Heart left ventricle (tissue), 16 donors: ENCODE measurements around the gene GBP4. TPM values are rescaled to one million over a fixed set of nuclear protein-coding genes. Genes with fewer than 3 reads are reported as not detected.

Experiments
- ATAC-seq, 4 donors: fragments of 200-7000 bp; cut with Tn5 transposase; one replicate each; pipeline ENCODE4 v1.9.1; 2020 to 2022; ENCODE audit warnings: moderate library complexity in 4 of 4, mild to moderate bottlenecking in 3 of 4, moderate number of reproducible peaks in 1 of 4
- DNase-seq, 5 donors: peaks; one replicate each; pipeline ENCODE4 v3.0.0-alpha.2; 2020
- H3K27ac ChIP-seq, 12 donors: fragments of 200-600 bp; sonication (generic) in 4 of 12; one replicate each; pipeline versions ENCODE4 v1.5.0 to v1.8.0; 2016 to 2022; ENCODE audit warnings: mild to moderate bottlenecking in 2 of 12
- H3K27me3 ChIP-seq, 9 donors: fragments of 200-600 bp; sonication (generic) in 2 of 9; one replicate each; pipeline versions ENCODE4 v1.5.1 to v1.8.0; 2016 to 2022; ENCODE audit warnings: mild to moderate bottlenecking in 3 of 9
- H3K36me3 ChIP-seq, 9 donors: fragments of 200-600 bp; sonication (generic) in 2 of 9; one replicate each; pipeline versions ENCODE4 v1.5.0 to v1.8.0; 2018 to 2022; ENCODE audit warnings: mild to moderate bottlenecking in 2 of 9
- H3K4me1 ChIP-seq, 12 donors: fragments of 200-600 bp; sonication (generic) in 4 of 12; one replicate each; pipeline versions ENCODE4 v1.5.0 to v1.8.0; 2016 to 2022; ENCODE audit warnings: mild to moderate bottlenecking in 3 of 12
- H3K4me3 ChIP-seq, 12 donors: fragments of 200-600 bp; sonication (generic) in 4 of 12; one replicate each; pipeline versions ENCODE4 v1.5.0 to v1.8.0; 2017 to 2022; ENCODE audit warnings: mild to moderate bottlenecking in 9 of 12, moderate library complexity in 4 of 12
- H3K9me3 ChIP-seq, 12 donors: fragments of 200-600 bp; sonication (generic) in 4 of 12; one replicate each; pipeline versions ENCODE4 v1.5.0 to v1.8.0; 2016 to 2022; ENCODE audit warnings: mild to moderate bottlenecking in 1 of 12
- POLR2A ChIP-seq, 2 donors: fragments of 450-650 bp; IDR thresholded peaks; one replicate each; pipeline ENCODE4 v1.6.1; 2017; ENCODE audit warnings: antibody characterized with exemption in 2 of 2, mild to moderate bottlenecking in 2 of 2, moderate library complexity in 2 of 2
- WGBS, 4 donors: extraction: QIAGEN DNeasy Blood & Tissue Kit in 2 of 4; methylation state at CpG; one replicate each; pipeline versions ENCODE4 v1.1.5 to v1.1.7; 2013 to 2018; 5-methylcytosine and 5-hydroxymethylcytosine counted together
- intact Hi-C, 10 donors: fragments of 100-400 bp; cut with DNase I; formaldehyde crosslinking; loops; one replicate each; pipeline versions ENCODE4 v1.11.1 to v1.14.2; 2022
- polyA plus RNA-seq, 2 donors: library from polyadenylated mRNA; stranded (reverse); fragments of 200-250 nt; gene quantifications; one replicate each; pipeline ENCODE4 v1.2.3, GENCODE V29; 2013
- total RNA-seq, 9 donors: library from RNA; depleted of rRNA in 2 of 9; stranded (reverse); fragments of >200 nt in 2 of 9; fragmentation: NEBNext Ultra II Directional in 3 of 9; extraction: Animal tissue kit (Norgen Biotek cat#: 25700) in 3 of 9; gene quantifications; one replicate each; pipeline versions ENCODE4 v1.1.0 to v1.2.4, GENCODE V29; 2016 to 2023
- TF ChIP-seq, protein P1 (sequence below), 12 donors: fragments of 200-600 bp; sonication (generic) in 4 of 12; IDR thresholded peaks; one replicate each; pipeline versions ENCODE4 v1.5.0 to v1.8.0; 2018 to 2022; ENCODE audit warnings: antibody characterized with exemption in 12 of 12, mild to moderate bottlenecking in 5 of 12
- donor health status: ischemic (EF 13 %, LVEDD 7.1; RV severe dilation, severe dysfunction).
- donor health status: healthy with polysubstance abuse.
- donor health status: DM: no; HTN: yes; CAD: no.
- donor health status: DM: no; HTN: no; CAD: no.
- donor health status: ischemic (EF 25% LVEDD 6.9; RV normal size, moderate dysfunction).
- donor health status: ischemic (EF 25% LVEDD 5.7; RV mildly dilated, moderate dysfunction).
- donor health status: healthy.
- donor health status: DM: yes; HTN: yes; CAD: no.
- donor health status: ischemic (EF 35%, LVEDD 5.7; RV mildly dilated, moderate dysfunction).
- donor health status: nonischemic (EF 11% LVEDD 7.7; RV severe dilation, severe dysfunction).
- donor health status: DM: yes; HTN: yes; CAD: no.
- donor health status: PGD.
- donor health status: ischemic (EF 29% LVEDD 5.4; RV normal size, mild dysfunction).
- donor health status: nonischemic (EF 23%, LVEDD 6.1; RV moderate dilation, normal function).

GBP4 gene
- total and polyA plus RNA-seq, 11 donors = 4.3 to 46.4 (median 10.4) TPM

- 75 to 91% (median 89%) methylated on average over 4 of the region's 4 CpGs for WGBS, 4 donors
- no peak for ATAC-seq
- H3K9me3 ChIP-seq = peaks cover 0 to 9% (median 0%) of the 10 kb centered on the region in 12 donors
- H3K27ac ChIP-seq = no peak overlapping the region
- DNase-seq = no peak
- TF ChIP-seq, protein P1, sequence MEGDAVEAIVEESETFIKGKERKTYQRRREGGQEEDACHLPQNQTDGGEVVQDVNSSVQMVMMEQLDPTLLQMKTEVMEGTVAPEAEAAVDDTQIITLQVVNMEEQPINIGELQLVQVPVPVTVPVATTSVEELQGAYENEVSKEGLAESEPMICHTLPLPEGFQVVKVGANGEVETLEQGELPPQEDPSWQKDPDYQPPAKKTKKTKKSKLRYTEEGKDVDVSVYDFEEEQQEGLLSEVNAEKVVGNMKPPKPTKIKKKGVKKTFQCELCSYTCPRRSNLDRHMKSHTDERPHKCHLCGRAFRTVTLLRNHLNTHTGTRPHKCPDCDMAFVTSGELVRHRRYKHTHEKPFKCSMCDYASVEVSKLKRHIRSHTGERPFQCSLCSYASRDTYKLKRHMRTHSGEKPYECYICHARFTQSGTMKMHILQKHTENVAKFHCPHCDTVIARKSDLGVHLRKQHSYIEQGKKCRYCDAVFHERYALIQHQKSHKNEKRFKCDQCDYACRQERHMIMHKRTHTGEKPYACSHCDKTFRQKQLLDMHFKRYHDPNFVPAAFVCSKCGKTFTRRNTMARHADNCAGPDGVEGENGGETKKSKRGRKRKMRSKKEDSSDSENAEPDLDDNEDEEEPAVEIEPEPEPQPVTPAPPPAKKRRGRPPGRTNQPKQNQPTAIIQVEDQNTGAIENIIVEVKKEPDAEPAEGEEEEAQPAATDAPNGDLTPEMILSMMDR (IDR thresholded peaks at IDR 0.05) = no peak
- TF ChIP-seq POLR2A (IDR thresholded peaks at IDR 0.05) = no peak
- H3K27me3 ChIP-seq = no peaks in the 10 kb centered on the region
- intact Hi-C loops = no loop called here
- H3K36me3 ChIP-seq = no peaks in the 10 kb centered on the region
- H3K4me3 ChIP-seq = no peak overlapping the region
- H3K4me1 ChIP-seq = no peaks in the 10 kb centered on the region
These were observed 56.6 kb downstream of the GBP4 start for GRCh38 chr1:89142160-89142559.

DNA sequence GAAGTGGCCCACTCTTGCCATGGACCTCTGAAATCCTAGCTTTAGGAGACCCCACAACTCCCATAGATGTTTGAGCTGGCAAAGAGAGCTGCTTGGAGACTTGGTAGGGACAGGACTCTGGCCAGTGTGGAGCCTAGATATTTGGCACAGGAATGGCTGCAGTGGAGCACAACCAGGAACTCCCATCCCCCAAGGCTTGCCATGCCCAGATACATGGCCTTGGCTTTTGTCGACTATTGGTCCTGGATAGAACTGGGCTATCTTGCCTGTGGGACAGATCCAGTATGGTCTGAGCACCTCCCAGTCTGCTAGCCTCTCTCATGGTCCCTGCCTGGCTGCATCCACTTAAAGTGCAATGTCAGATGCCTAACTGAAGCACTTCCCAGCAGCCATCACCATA lies 65.0 kb downstream of the GBP4 start:
- intact Hi-C loops = loop anchor here in 1 of 10 donors (5.0 kb wide), 1 partner anchor 64 kb away; the partner anchor contains the start of gene GBP4
- Histone ChIP-seq H3K27me3 (no peaks in the 10 kb centered on the region), H3K9me3 (peaks cover 0 to 14% (median 0%) of the 10 kb centered on the region in 12 donors), H3K4me3 (no peak overlapping the region), H3K4me1 (peaks cover 0 to 22% (median 12%) of the 10 kb centered on the region in 12 donors), H3K27ac (no peak overlapping the region), H3K36me3 (no peaks in the 10 kb centered on the region)
- DNase-seq = no peak
- no peak for ATAC-seq
- WGBS, 4 donors = 92 to 98% (median 95%) methylated on average over 1 of the region's 1 CpG; no CpG with 5 or more reads in 1 of the 4 donors
- no peak for TF ChIP-seq POLR2A (IDR thresholded peaks at IDR 0.05)
- TF ChIP-seq, protein P1 (IDR thresholded peaks at IDR 0.05) = no peak

Other genes starting within 250 kb of the GBP4 start
- 10 to 100 TPM in 2 of 9 donors, 1 to 10 TPM in 7; 5.4 to 12.0 (median 6.8) TPM for gene KYAT3, start 206.3 kb downstream of the GBP4 start, total RNA-seq
- 1 to 10 TPM; 3.7 to 6.6 TPM for gene KYAT3, start 206.3 kb downstream of the GBP4 start, polyA plus RNA-seq
- gene RBMXL1, start 206.3 kb downstream of the GBP4 start, total RNA-seq = 10 to 100 TPM; 11.2 to 18.1 (median 12.6) TPM
- gene RBMXL1, start 206.3 kb downstream of the GBP4 start, polyA plus RNA-seq = 10 to 100 TPM in 1 of 2 donors, 1 to 10 TPM in 1; 2.4 to 12.9 TPM
- gene GBP3, start 176.1 kb downstream of the GBP4 start, total RNA-seq = 10 to 100 TPM in 2 of 9 donors, 1 to 10 TPM in 7; 1.2 to 30.1 (median 6.1) TPM
- 1 to 10 TPM; 2.4 to 4.0 TPM for gene GBP3, start 176.1 kb downstream of the GBP4 start, polyA plus RNA-seq
- gene GBP1, start 133.7 kb downstream of the GBP4 start, total RNA-seq = 100 to 1,000 TPM in 1 of 9 donors, 10 to 100 TPM in 2, 1 to 10 TPM in 6; 3.6 to 170 (median 6.4) TPM
- 1 to 10 TPM; 4.5 to 5.8 TPM for gene GBP1, start 133.7 kb downstream of the GBP4 start, polyA plus RNA-seq
- gene GBP2, start 72.8 kb downstream of the GBP4 start, total RNA-seq = 10 to 100 TPM in 8 of 9 donors, 1 to 10 TPM in 1; 6.4 to 86.8 (median 10.9) TPM
- 10 to 100 TPM in 1 of 2 donors, 1 to 10 TPM in 1; 9.9 to 25.1 TPM for gene GBP2, start 72.8 kb downstream of the GBP4 start, polyA plus RNA-seq
- gene GBP7, start 22.9 kb downstream of the GBP4 start, total RNA-seq = under 1 TPM in 2 of 9 donors, not detected in 7; 0.16 to 0.17 TPM
- gene GBP7, start 22.9 kb downstream of the GBP4 start, polyA plus RNA-seq = not detected
- 10 to 100 TPM in 2 of 9 donors, 1 to 10 TPM in 1, under 1 TPM in 6; 0.07 to 71.2 (median 0.72) TPM for gene GBP5, start 73.9 kb upstream of the GBP4 start, total RNA-seq
- gene GBP5, start 73.9 kb upstream of the GBP4 start, polyA plus RNA-seq = under 1 TPM; 0.27 to 0.36 TPM
- under 1 TPM in 5 of 9 donors, not detected in 4; 0.09 to 0.67 (median 0.16) TPM for gene GBP6, start 165.1 kb upstream of the GBP4 start, total RNA-seq
- gene GBP6, start 165.1 kb upstream of the GBP4 start, polyA plus RNA-seq = under 1 TPM in 1 of 2 donors, not detected in 1; 0.03 TPM